ENCODE measurements around the gene JAM2.

DNA sequence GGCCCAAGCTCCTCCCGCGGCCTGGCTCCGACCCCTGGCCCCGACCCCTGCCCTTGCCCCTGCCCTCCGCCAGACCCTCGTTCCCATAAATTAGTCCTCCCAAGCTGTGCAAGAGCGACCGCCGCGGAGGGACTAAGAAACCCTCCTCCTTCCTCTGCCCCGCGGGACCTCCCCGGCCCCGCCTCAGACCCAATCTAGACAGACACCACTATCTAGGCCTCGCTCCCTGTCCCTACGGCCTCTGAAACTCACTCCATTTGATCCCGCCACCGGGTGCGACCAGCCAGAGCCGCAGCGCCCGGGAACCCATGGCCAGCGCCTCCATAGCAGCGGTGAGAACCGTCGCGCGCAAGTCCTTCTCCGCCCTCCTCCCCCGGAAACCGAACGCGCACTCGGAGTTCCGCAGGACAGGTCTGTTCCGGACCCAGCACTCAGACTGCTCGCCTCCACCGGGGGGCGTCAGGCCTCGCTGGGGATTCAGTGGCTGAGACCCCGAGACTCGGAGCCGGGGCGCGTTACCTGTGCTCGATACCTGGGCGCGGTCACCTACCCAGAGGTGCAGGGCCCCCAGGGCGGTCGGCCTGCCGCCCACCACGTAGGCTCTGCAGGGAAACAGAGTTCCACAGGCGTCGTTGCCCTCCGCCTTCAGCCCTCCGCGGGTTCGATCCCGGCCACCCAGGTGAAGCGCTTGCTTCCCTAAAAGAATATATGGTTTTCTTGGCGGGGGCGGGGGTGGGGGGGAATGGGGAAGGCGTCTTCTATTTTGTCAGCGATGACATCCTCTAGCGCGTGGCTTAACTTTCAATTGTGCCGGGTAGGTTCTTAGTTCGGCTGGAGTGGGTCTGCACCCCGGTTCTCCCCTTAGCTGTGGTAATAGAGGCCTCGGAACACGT lies 31.7 kb upstream of the JAM2 start, which contains the start of gene MRPL39:
- peak in 1 of 2 donors; percentile 23 for TF ChIP-seq POLR2A (IDR thresholded peaks at IDR 0.05)
- TF ChIP-seq, protein P1, sequence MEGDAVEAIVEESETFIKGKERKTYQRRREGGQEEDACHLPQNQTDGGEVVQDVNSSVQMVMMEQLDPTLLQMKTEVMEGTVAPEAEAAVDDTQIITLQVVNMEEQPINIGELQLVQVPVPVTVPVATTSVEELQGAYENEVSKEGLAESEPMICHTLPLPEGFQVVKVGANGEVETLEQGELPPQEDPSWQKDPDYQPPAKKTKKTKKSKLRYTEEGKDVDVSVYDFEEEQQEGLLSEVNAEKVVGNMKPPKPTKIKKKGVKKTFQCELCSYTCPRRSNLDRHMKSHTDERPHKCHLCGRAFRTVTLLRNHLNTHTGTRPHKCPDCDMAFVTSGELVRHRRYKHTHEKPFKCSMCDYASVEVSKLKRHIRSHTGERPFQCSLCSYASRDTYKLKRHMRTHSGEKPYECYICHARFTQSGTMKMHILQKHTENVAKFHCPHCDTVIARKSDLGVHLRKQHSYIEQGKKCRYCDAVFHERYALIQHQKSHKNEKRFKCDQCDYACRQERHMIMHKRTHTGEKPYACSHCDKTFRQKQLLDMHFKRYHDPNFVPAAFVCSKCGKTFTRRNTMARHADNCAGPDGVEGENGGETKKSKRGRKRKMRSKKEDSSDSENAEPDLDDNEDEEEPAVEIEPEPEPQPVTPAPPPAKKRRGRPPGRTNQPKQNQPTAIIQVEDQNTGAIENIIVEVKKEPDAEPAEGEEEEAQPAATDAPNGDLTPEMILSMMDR (IDR thresholded peaks at IDR 0.05) = peak; percentile 52 to 57 (median 55)
